Chondrocyte (in vitro differentiated cells): Measurements from ENCODE around the gene MPV17L. TPM values are rescaled to one million over a fixed set of nuclear protein-coding genes. Genes with fewer than 3 reads are reported as not detected.
"Not testable (repeated sequence)": the region's sequence is repeated elsewhere in the genome, so short reads cannot be mapped to it uniquely, and the experiment has no call there.

Experiments used
- DNase-seq: peaks from one replicate; pipeline ENCODE4 v3.0.0; 2021; ENCODE audit warnings: mixed read lengths, low spot score
- H3K27ac Mint-ChIP-seq: one replicate; pipeline ENCODE4 v1.8.0; 2021; ENCODE audit warnings: mild to moderate bottlenecking, moderate library complexity, mixed read lengths; ENCODE audit not compliant: unreplicated experiment
- H3K27me3 Mint-ChIP-seq: 2 replicates; pipeline ENCODE4 v1.8.0; 2021; ENCODE audit warnings: low read depth, mixed read lengths
- H3K36me3 Mint-ChIP-seq: 2 replicates; pipeline ENCODE4 v1.8.0; 2021; ENCODE audit warnings: low read depth, mixed read lengths
- H3K4me1 Mint-ChIP-seq: 2 replicates; pipeline ENCODE4 v1.8.0; 2021; ENCODE audit warnings: low read depth, mild to moderate bottlenecking, mixed read lengths
- H3K4me3 Mint-ChIP-seq: one replicate; pipeline ENCODE4 v1.8.0; 2021; ENCODE audit warnings: mild to moderate bottlenecking, moderate library complexity, mixed read lengths; ENCODE audit not compliant: unreplicated experiment
- H3K9me3 Mint-ChIP-seq: 2 replicates; pipeline ENCODE4 v1.8.0; 2021; ENCODE audit warnings: low read depth, mixed read lengths
- long read RNA-seq: library from polyadenylated mRNA; stranded (forward); transcript quantifications from one replicate; pipeline ENCODE4 v2.0.0, GENCODE V29; 2021
- total RNA-seq: library from RNA; stranded (reverse); gene quantifications from 3 replicates; pipeline ENCODE4 v1.2.1, GENCODE V29; 2021
- TF ChIP-seq, protein P1 (sequence below): fragments of 200-600 bp; sonication (generic); IDR thresholded peaks from 2 replicates; pipeline ENCODE4 v1.5.0; 2021; ENCODE audit warnings: antibody characterized with exemption, mild to moderate bottlenecking, moderate library complexity

The MPV17L gene
- total RNA-seq = 0.94 to 3.8 TPM (median 3.5 TPM) in 3 replicates
- long read RNA-seq, full-length matches to known transcripts = 1 of 1 reads
- long read RNA-seq, partial matches to known transcripts = 0 of 1 reads
- long read RNA-seq, other reads (novel, unspliced or antisense) = 0 of 1 reads

DNA sequence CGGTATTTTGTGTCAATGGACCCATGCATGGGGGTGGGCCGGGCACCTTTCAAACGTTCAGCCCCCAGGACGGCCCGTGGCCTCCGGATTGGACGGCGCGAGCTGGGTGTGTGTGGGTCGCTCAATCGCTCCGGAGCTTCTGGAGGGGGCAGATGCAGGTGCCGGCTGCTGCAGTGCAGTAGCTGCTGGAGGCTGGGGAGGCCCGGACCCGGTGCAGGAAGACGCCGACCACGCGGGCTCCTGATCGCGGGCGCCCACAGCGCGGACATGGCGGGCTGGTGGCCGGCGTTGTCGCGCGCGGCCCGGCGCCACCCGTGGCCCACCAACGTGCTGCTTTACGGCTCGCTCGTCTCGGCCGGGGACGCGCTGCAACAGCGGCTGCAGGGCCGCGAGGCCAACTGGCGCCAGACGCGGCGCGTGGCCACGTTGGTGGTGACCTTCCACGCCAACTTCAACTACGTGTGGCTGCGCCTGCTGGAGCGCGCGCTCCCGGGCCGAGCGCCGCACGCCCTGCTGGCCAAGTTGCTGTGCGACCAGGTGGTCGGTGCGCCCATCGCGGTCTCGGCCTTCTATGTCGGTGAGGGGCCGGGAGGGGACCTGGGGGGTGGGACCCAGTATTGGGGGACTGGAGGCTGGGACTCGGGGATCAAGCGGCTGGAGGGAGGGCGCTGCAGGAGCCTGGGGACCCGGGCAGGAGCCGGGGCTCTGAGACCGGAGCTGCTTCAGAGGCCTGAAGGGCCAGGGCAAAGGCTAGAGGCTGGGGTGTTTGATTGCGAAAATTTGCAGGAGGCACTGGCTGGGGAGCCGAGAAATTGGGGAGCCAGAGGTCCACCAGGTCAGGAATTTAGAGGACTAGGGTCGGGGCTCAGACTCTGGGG is at the start of gene MPV17L:
Gene MPV17L (plus strand): TSS at position 124 of the 878 bp plus-strand sequence. CDS start 144 bp downstream, at position 268.
- not testable (repeated sequence) for H3K36me3 Mint-ChIP-seq, DNase-seq, H3K27ac Mint-ChIP-seq, H3K4me1 Mint-ChIP-seq, H3K27me3 Mint-ChIP-seq, H3K9me3 Mint-ChIP-seq
- peak within 1 kb of the TSS; percentile 71 for H3K4me3 Mint-ChIP-seq
- TF ChIP-seq, protein P1, sequence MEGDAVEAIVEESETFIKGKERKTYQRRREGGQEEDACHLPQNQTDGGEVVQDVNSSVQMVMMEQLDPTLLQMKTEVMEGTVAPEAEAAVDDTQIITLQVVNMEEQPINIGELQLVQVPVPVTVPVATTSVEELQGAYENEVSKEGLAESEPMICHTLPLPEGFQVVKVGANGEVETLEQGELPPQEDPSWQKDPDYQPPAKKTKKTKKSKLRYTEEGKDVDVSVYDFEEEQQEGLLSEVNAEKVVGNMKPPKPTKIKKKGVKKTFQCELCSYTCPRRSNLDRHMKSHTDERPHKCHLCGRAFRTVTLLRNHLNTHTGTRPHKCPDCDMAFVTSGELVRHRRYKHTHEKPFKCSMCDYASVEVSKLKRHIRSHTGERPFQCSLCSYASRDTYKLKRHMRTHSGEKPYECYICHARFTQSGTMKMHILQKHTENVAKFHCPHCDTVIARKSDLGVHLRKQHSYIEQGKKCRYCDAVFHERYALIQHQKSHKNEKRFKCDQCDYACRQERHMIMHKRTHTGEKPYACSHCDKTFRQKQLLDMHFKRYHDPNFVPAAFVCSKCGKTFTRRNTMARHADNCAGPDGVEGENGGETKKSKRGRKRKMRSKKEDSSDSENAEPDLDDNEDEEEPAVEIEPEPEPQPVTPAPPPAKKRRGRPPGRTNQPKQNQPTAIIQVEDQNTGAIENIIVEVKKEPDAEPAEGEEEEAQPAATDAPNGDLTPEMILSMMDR = peak; percentile 36

DNA sequence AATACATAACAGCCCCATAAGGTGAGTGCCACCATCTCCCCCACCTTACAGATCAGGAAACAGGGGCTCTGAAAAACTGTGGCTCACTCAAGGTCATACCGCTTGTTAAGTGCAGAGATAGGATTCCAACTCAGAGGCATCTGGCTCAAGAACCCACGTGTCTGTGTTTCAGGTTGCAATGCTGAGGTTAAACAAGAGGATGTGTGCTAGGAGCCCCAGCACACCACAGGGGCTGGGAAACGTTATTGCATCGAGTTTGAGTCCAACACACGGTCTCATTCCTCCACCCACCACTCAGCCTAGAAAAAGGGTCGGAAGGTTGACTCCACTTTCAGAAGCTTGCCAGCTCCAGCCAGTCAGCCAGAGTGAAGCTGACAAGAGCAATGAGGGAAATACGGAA is 46.8 kb upstream of the MPV17L start:
- H3K36me3 Mint-ChIP-seq, H3K9me3 Mint-ChIP-seq, DNase-seq, H3K27ac Mint-ChIP-seq, H3K4me1 Mint-ChIP-seq, H3K4me3 Mint-ChIP-seq, H3K27me3 Mint-ChIP-seq: not testable (repeated sequence)

DNA sequence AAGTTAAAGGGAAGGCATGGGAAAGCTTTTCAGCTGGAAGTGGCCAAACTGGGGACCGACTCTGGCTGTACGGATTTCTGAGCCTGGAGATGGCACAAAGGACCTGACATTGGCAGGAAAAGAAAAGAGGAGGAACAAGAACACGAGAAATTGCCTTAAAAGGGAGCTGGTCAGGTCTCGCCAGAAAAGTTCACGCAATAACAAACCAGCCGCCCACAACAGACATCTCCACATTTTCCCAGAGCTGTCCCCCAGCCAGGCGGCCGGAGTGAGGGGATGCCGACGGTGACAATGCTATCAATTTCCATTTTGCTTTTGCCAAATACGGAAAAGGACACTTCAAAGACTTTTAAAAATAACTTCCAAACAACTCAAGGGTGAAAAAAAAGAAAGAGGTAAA is 44.3 kb upstream of the MPV17L start:
- H3K9me3 Mint-ChIP-seq, H3K4me1 Mint-ChIP-seq, H3K27ac Mint-ChIP-seq, H3K36me3 Mint-ChIP-seq, H3K27me3 Mint-ChIP-seq, DNase-seq, H3K4me3 Mint-ChIP-seq: not testable (repeated sequence)

DNA sequence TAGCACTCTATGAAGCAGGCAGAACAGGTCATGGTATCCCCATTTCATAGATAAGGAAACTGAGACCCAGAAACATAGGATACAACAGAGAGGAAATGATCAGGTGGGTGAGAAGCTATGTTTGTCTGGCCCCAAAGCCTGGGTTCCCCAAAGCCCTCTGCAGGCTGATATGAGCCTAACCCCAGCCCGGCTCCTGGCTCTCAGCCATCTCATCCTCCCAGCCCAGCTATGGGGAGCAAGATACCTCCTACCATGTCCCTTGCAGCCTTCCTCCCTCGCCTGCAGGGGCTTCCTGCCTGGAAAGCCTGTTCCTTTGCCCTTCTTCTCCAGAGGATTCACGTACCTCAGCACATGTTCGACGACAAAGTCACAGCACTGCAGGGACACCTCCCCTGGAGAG is 43.8 kb upstream of the MPV17L start:
- H3K4me3 Mint-ChIP-seq, H3K4me1 Mint-ChIP-seq, H3K9me3 Mint-ChIP-seq, H3K27ac Mint-ChIP-seq, H3K36me3 Mint-ChIP-seq, H3K27me3 Mint-ChIP-seq, DNase-seq: not testable (repeated sequence)

DNA sequence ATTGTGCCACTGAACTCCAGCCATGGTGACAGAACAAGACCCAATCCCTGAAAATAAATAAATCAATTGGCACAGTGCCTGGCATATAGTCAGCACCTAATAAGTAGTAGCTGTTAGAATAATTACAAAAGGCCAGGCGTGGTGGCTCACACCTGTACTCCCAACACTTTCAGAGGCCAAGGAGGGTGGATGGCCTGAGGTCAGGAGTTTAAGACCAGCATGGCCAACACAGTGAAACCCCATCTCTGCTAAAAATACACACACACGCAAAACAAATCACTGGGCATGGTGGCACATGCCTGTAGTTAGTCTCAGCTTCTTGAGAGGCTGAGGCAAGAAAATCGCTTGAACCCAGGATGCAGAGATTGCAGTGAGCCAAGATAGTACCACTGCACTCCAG is 42.7 kb upstream of the MPV17L start:
- not testable (repeated sequence) for H3K27me3 Mint-ChIP-seq, H3K36me3 Mint-ChIP-seq, DNase-seq, H3K4me1 Mint-ChIP-seq, H3K27ac Mint-ChIP-seq, H3K9me3 Mint-ChIP-seq, H3K4me3 Mint-ChIP-seq

DNA sequence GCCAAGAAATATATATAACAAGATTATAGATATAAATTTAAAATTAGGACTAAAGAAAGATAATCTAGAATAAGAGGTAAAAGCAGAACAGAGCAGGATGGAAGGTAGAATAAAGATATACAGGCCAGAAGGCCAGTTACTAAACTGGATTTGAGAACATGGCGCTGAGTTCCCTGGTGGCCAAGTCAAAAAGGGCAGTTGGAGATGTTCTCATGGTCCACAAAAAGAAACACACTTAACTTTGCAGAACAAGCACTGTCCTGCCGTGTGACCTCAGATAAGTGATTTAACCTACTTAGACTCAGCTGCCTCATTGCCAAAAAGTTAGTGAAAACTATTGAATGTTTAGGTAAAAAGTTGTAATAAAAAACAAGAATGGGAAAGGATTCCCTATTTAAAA is 40.7 kb upstream of the MPV17L start:
- H3K4me3 Mint-ChIP-seq, H3K36me3 Mint-ChIP-seq, H3K9me3 Mint-ChIP-seq, H3K4me1 Mint-ChIP-seq, H3K27ac Mint-ChIP-seq, H3K27me3 Mint-ChIP-seq, DNase-seq: not testable (repeated sequence)

DNA sequence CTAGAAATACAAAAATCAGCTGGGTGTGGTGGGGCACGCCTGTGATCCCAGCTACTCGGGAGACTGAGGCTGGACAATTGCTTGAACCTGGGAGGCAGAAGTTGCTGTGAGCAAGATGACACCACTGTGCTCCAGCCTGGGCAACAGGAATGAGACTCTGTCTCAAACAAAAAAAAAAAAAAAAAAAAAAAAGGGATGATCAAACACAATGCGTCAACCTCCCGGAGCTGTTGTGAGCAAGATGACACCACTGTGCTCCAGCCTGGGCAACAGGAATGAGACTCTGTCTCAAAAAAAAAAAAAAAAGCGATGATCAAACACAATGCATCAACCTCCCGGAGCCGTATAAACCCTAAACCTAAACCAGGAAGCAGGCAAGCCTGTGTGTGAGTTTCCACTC is 38.1 kb upstream of the MPV17L start:
- not testable (repeated sequence) for H3K9me3 Mint-ChIP-seq, H3K4me1 Mint-ChIP-seq, H3K27ac Mint-ChIP-seq, DNase-seq, H3K4me3 Mint-ChIP-seq, H3K36me3 Mint-ChIP-seq, H3K27me3 Mint-ChIP-seq

DNA sequence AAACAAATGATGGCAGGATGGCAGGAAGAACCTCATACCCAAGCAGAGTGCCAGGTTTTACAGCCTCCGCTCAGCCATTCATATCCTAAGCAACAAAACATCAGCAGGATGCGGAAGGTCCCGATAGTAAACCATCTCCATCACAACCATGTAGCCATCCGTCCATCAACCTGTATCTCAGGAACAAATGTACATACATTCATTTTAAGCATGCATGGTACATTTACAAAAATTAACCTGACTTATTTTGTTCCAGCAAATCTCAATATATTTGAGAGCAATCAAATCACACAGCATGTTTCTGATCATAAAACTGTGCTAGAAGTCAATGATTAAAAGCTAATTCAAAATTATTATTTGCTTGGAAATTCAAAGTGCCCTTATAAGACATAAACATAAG is 17.4 kb upstream of the MPV17L start, which contains the start of gene NPIPA5:
Gene NPIPA5 (minus strand): TSS at position 101 of the 400 bp plus-strand sequence. CDS start 0 bp downstream, at position 101.
- not testable (repeated sequence) for H3K4me3 Mint-ChIP-seq, H3K36me3 Mint-ChIP-seq, H3K9me3 Mint-ChIP-seq, DNase-seq, H3K27ac Mint-ChIP-seq, H3K27me3 Mint-ChIP-seq, H3K4me1 Mint-ChIP-seq

DNA sequence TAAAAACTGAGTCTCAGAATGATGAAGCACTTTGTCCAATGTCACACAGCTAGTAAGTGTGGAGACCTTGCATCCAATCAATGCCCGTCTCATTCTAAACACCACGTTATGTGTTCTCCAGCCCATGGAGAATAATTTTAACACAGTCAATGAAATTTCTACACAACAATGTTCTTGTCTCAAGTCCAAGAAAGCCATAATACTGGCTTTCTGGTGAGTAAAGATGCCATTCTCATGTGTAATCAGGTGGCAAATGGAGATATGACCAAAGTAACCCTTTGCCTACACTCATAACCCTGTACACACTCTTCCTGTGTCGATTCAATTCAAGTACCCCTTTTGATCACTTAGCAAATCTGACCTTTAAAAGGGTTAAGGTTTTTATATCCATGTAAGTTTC is 12.7 kb upstream of the MPV17L start:
- not testable (repeated sequence) for H3K9me3 Mint-ChIP-seq

DNA sequence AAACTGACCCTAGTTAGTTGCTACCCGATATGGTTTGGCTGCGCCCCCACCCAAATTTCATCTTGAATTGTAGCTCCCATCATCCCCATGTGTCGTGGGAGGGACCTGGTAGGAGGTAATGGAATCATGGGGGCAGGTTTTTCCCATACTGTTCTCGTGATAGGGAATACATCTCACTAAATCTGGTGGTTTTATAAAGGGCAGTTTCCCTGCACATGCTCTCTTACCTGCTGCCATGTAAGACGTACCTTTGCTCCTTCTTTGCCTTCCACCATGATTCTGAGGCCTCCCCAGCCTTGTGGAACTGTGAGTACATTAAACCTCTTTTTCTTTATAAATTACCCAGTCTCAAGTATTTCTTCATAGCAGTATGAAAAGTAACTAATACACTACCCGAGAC is 7.5 kb upstream of the MPV17L start:
- not testable (repeated sequence) for H3K4me3 Mint-ChIP-seq, H3K27ac Mint-ChIP-seq, H3K4me1 Mint-ChIP-seq, DNase-seq, H3K36me3 Mint-ChIP-seq, H3K27me3 Mint-ChIP-seq, H3K9me3 Mint-ChIP-seq

More for the DNA sequence above, 12.7 kb upstream of the MPV17L start:
- not testable (repeated sequence) for DNase-seq, H3K27me3 Mint-ChIP-seq, H3K4me1 Mint-ChIP-seq, H3K36me3 Mint-ChIP-seq, H3K4me3 Mint-ChIP-seq
- peak overlapping the region; percentile 59 for H3K27ac Mint-ChIP-seq

DNA sequence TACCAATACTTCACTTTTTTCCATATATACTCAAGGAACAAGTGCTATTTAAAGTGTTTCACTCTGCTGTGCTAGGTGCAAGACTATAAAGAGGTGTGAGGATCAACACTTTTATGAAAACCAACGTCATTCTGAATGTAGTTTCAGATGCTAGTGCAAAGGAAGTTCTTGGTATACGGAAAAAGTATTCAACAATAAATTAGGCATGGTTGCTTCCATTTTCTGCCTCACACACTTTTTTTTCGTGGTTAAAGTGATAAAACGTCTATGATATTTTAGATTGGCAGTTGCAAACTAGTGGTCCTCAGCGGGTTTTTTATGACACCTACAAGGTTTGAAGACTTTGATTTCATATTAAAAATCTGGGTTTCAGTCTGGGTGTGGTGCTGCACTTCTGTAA is 5.6 kb upstream of the MPV17L start:
- not testable (repeated sequence) for H3K27me3 Mint-ChIP-seq, H3K9me3 Mint-ChIP-seq, H3K36me3 Mint-ChIP-seq, H3K4me3 Mint-ChIP-seq, H3K27ac Mint-ChIP-seq, H3K4me1 Mint-ChIP-seq, DNase-seq

DNA sequence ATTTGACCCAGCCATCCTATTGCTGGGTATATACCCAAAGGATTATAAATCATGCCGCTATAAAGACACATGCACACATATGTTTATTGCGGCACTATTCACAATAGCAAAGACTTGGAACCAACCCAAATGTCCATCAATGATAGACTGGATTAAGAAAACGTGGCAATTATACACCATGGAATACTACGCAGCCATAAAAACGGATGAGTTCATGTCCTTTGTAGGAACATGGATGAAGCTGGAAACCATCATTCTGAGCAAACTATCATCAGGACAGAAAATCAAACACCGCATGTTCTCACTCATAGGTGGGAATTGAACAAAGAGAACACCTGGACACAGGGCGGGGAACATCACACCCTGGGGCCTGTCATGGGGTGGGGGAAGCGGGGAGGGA is 2.5 kb upstream of the MPV17L start:
- not testable (repeated sequence) for H3K4me1 Mint-ChIP-seq, H3K27ac Mint-ChIP-seq, H3K27me3 Mint-ChIP-seq, H3K4me3 Mint-ChIP-seq, H3K9me3 Mint-ChIP-seq, DNase-seq, H3K36me3 Mint-ChIP-seq
